Smooth muscle cell of the brain vasculature (primary cell): Measurements from ENCODE around the gene AFDN.

ENCODE experiments used
- DNase-seq: peaks from one replicate; pipeline ENCODE4 v3.0.0-alpha.2; 2012; ENCODE audit warnings: low read depth, low spot score

AFDN gene

DNA sequence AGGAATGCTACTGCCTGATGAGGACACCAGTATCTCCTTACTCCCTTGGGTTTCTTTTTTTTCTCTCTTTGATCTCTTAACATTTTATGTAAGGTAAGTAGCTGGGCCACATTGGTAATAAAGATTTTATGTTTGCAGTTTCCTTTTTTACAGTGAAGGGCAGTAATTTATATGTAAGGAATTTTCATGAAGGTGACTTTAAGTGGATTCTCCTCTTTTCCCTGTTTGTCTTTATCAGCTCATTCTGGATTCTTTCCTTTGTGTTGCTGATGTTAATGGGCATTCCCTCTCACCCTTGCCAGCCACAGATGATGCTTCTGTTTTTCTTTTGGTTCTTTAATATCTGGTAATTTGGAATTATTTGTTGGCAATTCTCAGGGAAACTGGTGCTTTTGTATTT lies 34.7 kb downstream of the AFDN start:
- DNase-seq, result no peak

DNA sequence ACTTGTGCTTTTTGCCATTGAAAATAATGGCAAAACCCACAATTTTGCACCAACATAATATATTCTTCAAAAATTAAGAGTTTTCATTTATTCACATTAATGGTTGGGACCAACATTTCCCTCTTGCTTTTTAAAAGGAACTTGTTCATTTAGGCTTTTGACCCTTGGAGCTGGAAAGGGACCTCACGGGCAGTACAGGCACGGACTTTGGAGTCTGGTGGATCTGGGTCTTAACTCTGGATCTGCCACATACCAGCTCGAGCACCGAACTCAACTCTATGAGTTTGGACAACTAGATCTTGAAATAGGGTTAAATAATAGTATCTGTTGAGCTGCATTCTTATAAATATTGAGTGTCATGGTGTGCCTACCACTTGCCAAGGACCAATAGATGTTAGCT lies 37.2 kb downstream of the AFDN start:
- DNase-seq, result no peak

- DNase-seq, result no peak
Measured at GRCh38 chr6:167866642-167867041, 39.9 kb downstream of the AFDN start.

- DNase-seq, result no peak
Measured at GRCh38 chr6:167870321-167870720, 43.6 kb downstream of the AFDN start.

DNA sequence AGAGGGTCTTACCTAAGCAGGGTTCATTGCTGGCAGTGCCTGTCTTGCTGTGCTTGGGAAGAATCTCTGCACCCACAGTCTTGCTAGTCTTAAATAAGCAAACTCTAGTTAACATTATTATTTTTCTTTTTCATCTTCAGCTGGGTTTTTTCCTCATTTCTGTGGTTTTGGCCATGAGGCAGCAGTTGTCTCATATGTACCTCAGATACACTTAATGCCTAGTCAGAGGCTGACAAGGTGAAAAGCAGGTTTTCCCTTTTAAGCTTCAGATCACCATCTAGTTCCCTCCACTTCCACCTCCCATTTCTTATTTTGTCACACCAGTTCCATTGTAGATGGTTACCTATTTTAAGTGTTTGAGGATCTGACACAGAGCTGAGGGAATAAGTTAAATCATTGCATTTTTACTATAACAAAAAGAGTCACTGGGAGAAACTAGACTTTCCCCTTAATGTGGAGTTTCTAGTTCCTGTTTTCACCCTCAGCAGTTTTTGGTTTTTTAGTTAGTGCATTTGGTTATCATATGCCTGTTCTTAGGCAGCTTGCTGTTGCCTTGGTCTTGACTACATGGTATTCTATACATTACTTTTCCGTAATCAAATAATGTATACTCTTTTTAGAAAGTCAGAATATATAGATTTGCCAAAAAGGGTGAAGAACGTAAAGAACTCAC lies 46.0 kb downstream of the AFDN start:
- DNase-seq, result no peak

- no peak for DNase-seq
Measured at GRCh38 chr6:167877994-167878779, 51.5 kb downstream of the AFDN start.

DNA sequence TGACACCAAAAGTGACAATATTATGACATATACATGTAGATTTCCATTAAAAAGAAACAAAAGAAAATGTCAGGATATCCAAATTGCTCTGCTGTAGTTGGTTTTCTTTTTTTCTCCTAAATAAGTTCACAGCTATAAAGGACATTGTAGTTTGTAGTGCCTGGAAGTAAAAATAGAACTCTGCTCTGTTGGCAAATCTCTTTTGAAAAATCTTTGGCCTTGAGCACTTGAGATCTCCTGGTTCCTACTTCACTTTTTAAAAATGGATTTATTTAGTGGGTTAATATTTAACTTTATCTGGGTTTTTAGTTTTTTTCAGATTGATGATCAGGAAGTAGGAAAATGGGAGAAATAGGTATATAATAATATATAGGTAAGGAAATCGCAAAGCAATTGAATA lies 52.9 kb downstream of the AFDN start:
- DNase-seq, result no peak

GRCh38 chr6:167881327-167881726 lies 54.6 kb downstream of the AFDN start:
- no peak for DNase-seq

DNA sequence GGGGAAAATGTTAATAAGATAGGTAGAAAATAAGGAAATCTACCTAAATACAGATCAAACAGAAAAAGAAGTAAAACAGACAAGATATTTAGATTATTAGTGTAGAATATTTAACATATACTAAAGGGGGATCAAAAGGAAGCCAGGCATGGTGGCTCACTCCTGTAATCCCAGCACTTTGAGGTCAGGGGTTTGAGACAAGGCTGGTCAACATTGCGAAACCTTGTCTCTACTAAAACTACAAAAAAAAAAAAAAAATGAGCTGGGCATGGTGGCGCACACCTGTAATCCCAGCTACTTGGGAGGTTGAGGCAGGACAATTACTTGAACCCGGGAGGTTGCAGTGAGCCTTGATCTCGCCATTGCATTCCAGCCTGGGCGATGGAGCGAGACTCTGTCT lies 55.5 kb downstream of the AFDN start:
- no peak for DNase-seq

DNA sequence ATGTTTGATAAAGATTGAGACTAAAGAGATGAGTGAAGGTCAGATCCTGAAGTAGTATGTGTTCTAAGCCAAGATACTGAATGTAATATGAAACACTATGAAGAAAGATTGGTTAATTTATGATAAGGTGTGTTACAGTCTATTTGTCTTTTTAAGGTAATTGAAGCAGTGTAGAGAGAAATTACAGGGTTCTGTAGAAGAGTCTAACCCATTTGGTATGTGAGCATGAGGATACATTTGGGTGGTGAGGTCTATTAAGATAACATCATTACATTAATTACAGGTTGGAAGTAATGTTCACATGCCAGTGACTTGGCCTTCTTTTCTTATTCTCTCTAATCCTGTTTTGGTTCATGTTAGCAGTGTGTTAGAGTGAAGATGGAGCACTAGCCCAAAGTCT lies 61.4 kb downstream of the AFDN start:
- DNase-seq, result no peak

GRCh38 chr6:167892835-167893815 lies 66.4 kb downstream of the AFDN start:
- DNase-seq, result no peak

DNA sequence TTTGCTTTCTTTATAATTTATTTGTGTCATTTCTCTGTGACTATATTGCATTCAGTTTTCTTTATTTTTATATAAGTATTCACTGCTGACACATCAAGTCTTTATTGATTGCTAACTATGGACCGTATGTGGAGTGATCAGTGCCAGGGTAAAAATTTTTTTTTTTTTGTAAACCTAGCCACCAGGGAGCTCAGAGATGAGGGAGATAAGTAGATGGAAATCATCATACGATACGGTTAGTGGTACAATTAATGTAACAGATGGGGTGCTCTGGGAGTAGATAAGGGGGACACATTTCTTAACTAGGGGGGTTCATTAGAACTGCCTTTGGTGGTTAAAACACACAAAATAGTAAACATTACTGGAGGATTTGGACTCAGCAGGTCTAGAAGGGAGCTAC lies 68.3 kb downstream of the AFDN start:
- DNase-seq, result no peak

GRCh38 chr6:167896648-167897047 lies 69.9 kb downstream of the AFDN start:
- no peak for DNase-seq

- no peak for DNase-seq
Measured at GRCh38 chr6:167898673-167899311, 72.1 kb downstream of the AFDN start.

GRCh38 chr6:167904791-167905190 lies 78.1 kb downstream of the AFDN start:
- no peak for DNase-seq

DNA sequence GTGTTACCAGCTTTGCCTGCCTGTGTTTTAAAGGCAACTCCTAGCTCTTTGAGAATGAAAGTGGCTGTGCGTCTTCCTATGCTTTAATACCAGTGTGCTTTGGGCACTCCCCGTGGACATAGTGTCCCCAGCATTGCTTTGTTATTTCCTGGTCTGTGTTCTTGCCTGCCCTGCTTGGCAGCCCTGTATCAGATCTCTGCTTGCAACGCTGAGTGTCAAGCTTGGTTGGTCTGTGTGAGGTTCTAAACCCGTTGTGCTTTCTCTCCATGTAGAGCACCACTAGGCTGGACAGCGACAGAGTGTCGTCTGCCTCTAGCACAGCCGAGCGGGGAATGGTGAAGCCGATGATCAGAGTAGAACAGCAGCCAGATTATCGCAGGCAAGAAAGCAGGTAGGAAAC lies 80.2 kb downstream of the AFDN start:
- DNase-seq, result no peak

GRCh38 chr6:167907837-167908681 lies 81.3 kb downstream of the AFDN start:
- DNase-seq, result no peak

DNA sequence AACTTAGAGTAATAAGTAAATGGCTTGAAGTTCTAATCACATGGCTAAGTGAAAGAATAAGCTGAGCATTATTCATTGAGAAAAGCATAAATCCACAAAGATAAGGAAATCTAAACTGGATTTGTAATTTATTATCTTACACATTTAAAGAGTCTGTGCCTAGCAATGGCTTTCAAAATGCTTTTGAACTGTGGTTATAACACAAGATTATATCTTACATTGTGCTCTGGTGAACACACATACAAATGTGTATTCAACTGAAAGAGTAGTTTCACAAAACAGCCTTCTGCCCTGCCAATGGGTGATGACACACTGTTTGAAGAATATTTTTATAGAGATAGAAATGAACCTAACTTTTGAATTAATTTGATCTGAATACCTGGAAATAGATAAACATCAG lies 83.3 kb downstream of the AFDN start:
- DNase-seq, result no peak

DNA sequence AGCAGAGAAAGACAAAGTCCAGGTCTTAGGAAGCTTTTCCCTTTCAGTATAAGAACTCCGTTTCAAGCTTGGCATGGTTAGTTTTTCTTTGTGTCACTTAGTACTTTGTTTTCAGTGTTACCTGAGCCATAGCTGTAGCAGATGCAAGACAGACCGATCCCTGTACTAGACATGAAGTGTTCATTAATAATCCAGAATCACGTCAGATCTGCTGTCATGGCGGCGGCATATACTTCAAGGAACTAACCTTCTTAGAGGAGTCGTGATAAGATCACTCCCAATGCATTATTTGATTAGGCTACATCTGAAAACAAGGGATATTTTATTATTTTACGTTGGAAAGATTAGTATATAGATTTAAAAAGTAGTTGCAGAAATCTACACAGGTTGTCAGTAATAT lies 83.9 kb downstream of the AFDN start:
- no peak for DNase-seq

GRCh38 chr6:167912494-167912893 lies 85.8 kb downstream of the AFDN start:
- DNase-seq, result no peak

GRCh38 chr6:167913699-167914098 lies 87.0 kb downstream of the AFDN start:
- no peak for DNase-seq
